ENCODE measurements around the gene MEN1. TPM values are rescaled to one million over a fixed set of nuclear protein-coding genes. Genes with fewer than 3 reads are reported as not detected.

Gene MEN1
- total RNA-seq, 2 experiments from 2014 or later = 25.8 to 29.0 TPM

GRCh38 chr11:64786308-64786707, 24.0 kb downstream of the MEN1 start:
- TF ChIP-seq, protein P1, sequence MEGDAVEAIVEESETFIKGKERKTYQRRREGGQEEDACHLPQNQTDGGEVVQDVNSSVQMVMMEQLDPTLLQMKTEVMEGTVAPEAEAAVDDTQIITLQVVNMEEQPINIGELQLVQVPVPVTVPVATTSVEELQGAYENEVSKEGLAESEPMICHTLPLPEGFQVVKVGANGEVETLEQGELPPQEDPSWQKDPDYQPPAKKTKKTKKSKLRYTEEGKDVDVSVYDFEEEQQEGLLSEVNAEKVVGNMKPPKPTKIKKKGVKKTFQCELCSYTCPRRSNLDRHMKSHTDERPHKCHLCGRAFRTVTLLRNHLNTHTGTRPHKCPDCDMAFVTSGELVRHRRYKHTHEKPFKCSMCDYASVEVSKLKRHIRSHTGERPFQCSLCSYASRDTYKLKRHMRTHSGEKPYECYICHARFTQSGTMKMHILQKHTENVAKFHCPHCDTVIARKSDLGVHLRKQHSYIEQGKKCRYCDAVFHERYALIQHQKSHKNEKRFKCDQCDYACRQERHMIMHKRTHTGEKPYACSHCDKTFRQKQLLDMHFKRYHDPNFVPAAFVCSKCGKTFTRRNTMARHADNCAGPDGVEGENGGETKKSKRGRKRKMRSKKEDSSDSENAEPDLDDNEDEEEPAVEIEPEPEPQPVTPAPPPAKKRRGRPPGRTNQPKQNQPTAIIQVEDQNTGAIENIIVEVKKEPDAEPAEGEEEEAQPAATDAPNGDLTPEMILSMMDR (IDR thresholded peaks at IDR 0.05) = no peak
- no peak for DNase-seq
- H3K36me3 Mint-ChIP-seq (ENCODE audit: low read depth) = no peaks in the 10 kb centered on the region
- H3K4me3 Mint-ChIP-seq = no peak overlapping the region
- ATAC-seq = no peak
- peaks cover 4% of the 10 kb centered on the region for H3K4me1 Mint-ChIP-seq (ENCODE audit: low read depth)
- no peaks in the 10 kb centered on the region for H3K27me3 Mint-ChIP-seq
- POLR2A ChIA-PET = interaction anchor here (0.7 to 2.7 kb wide), 6 partner anchors 9 to 228 kb away, joined by 3 to 7 read pairs (median 4); partner anchors contain the start of genes ARL2 and MAP4K2
- H3K9me3 Mint-ChIP-seq = no peaks in the 10 kb centered on the region
- CTCF ChIA-PET = interaction anchor here (0.9 to 2.0 kb wide), 4 partner anchors 13 to 242 kb away, joined by 3 to 10 read pairs (median 3); no protein-coding TSS in a partner anchor
- intact Hi-C loops (cut with micrococcal nuclease) = no loop called here
- no peak overlapping the region for H3K27ac Mint-ChIP-seq

- Mint-ChIP-seq H3K4me1 (ENCODE audit: low read depth) (peaks cover 14% of the 10 kb centered on the region), H3K36me3 (ENCODE audit: low read depth) (peaks cover 2% of the 10 kb centered on the region), H3K4me3 (no peak overlapping the region), H3K27ac (no peak overlapping the region), H3K27me3 (no peaks in the 10 kb centered on the region), H3K9me3 (no peaks in the 10 kb centered on the region)
- POLR2A ChIA-PET = interaction anchor here (0.7 to 1.6 kb wide), 5 partner anchors 9 to 90 kb away, joined by 3 to 8 read pairs (median 5); no protein-coding TSS in a partner anchor
- TF ChIP-seq, protein P1 (IDR thresholded peaks at IDR 0.05) = no peak
- DNase-seq = no peak
- CTCF ChIA-PET = interaction anchor here (0.9 to 2.0 kb wide), 6 partner anchors 10 to 103 kb away, joined by 3 to 10 read pairs (median 4); no protein-coding TSS in a partner anchor
- ATAC-seq = no peak
- intact Hi-C loops (cut with micrococcal nuclease) = no loop called here
Measured at GRCh38 chr11:64784813-64785581, 25.4 kb downstream of the MEN1 start.

DNA sequence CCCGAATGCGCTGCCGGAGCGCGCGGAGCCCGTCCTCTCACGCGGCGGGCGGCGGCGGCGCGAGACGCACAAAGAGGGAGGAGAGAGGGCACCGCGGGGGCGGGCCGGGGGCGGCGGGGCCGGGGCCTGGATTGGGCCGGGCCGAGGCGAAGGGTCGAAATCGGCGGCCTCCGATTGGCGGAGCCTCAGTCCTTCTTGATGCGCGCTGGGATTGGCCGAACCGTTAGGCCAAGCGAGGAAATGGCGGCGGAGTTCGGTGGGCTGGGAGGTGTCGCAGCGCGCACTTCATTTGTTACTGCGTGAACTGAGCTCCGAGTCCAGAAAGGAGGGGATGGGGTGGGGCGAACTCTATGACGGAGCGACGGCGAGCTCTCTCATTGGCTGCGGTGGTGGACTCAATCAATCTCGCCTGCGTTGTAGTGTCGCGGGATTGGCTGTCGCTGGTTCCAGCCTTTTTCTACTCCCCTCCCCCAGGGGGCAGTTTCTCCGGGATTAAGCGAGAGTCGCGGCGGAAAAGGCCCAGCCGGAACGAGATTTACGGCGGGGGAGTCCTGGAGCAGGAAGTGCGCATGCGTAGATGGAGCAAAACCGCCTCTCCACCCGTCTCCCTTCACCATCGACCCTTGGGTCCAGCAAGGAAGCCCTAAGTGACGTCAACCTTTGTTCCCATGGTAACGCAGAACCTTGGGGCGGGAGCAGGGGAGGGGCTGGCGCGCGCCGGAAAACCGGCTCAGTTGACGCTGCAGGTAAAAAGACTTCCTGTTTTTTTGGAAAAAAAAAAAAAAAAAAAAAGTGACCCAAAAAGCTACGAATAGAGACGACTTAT, 31.7 kb downstream of the MEN1 start, which contains the start of gene SF1:
Gene SF1 (minus strand): TSS at position 70 of the 826 bp plus-strand sequence. CDS start 150 bp downstream, outside the sequence.
- ChIA-PET CTCF (interaction anchor here (0.6 to 1.3 kb wide), 9 partner anchors 9 to 235 kb away, joined by 3 to 5 read pairs (median 4); partner anchors contain the start of genes ARL2 and RASGRP2), POLR2A (interaction anchor here (0.6 to 24.1 kb wide), 14 partner anchors 9 to 803 kb away, joined by 3 to 331 read pairs (median 3); partner anchors contain the start of genes EHD1, FAU, MEN1 and PYGM)
- Mint-ChIP-seq H3K4me1 (ENCODE audit: low read depth) (peaks cover 46% of the 10 kb centered on the region), H3K36me3 (ENCODE audit: low read depth) (peaks cover 39% of the 10 kb centered on the region), H3K27me3 (no peaks in the 10 kb centered on the region), H3K4me3 (peak within 1 kb of the TSS; percentile 95), H3K27ac (peak within 1 kb of the TSS; percentile 96), H3K9me3 (no peaks in the 10 kb centered on the region)
- TF ChIP-seq, protein P1 (IDR thresholded peaks at IDR 0.05) = no peak
- ATAC-seq (peak; percentile 90), DNase-seq (peak; percentile 100)
- intact Hi-C loops (cut with micrococcal nuclease) = no loop called here

GRCh38 chr11:64778223-64778472, 32.2 kb downstream of the MEN1 start:
- H3K4me3 Mint-ChIP-seq = peak overlapping the region; percentile 81
- intact Hi-C loops (cut with micrococcal nuclease) = no loop called here
- TF ChIP-seq, protein P1 (IDR thresholded peaks at IDR 0.05) = no peak
- CTCF ChIA-PET = interaction anchor here (0.6 to 1.3 kb wide), 7 partner anchors 10 to 236 kb away, joined by 3 to 5 read pairs (median 4); partner anchors contain the start of genes ARL2 and RASGRP2
- H3K9me3 Mint-ChIP-seq = no peaks in the 10 kb centered on the region
- peaks cover 52% of the 10 kb centered on the region for H3K4me1 Mint-ChIP-seq (ENCODE audit: low read depth)
- peaks cover 44% of the 10 kb centered on the region for H3K36me3 Mint-ChIP-seq (ENCODE audit: low read depth)
- DNase-seq = no peak
- peak overlapping the region; percentile 96 for H3K27ac Mint-ChIP-seq
- no peak for ATAC-seq
- no peaks in the 10 kb centered on the region for H3K27me3 Mint-ChIP-seq
- POLR2A ChIA-PET = interaction anchor here (0.7 to 24.1 kb wide), 9 partner anchors 9 to 803 kb away, joined by 3 to 331 read pairs (median 8); partner anchors contain the start of genes MEN1, PYGM and RASGRP2

Measured in activated CD8-positive, alpha-beta T cell treated with anti-CD3 and anti-CD28 coated beads for 36 hours (primary cell).